Gastroesophageal sphincter (tissue), 4 donors: ENCODE measurements around the gene ANTXR2. TPM values are rescaled to one million over a fixed set of nuclear protein-coding genes. Genes with fewer than 3 reads are reported as not detected.
A peak's percentile ranks its signal among the peaks of the same experiment; 100 is the strongest.

Experiments
- ATAC-seq: fragments of 150-250 bp; one replicate; pipeline ENCODE4 v1.9.1; 2016; ENCODE audit warnings: mild to moderate bottlenecking, moderate library complexity
- H3K27ac ChIP-seq, 4 donors: fragments of 200-600 bp; sonication (generic) in 3 of 4; 1 replicate in 3 of 4; 2 replicates in 1 of 4; pipeline ENCODE4 v1.5.1; 2016 to 2019
- H3K27me3 ChIP-seq: fragments of 200-600 bp; sonication (generic); one replicate; pipeline ENCODE4 v1.5.1; 2019
- H3K36me3 ChIP-seq, 2 donors: fragments of 200-600 bp; sonication (generic); one replicate each; pipeline ENCODE4 v1.5.1; 2019; ENCODE audit warnings: control low read depth in 1 of 2
- H3K4me1 ChIP-seq, 3 donors: fragments of 200-600 bp; sonication (generic); 1 replicate in 2 of 3; 2 replicates in 1 of 3; pipeline ENCODE4 v1.5.1; 2016 to 2019; ENCODE audit warnings: control low read depth in 2 of 3
- H3K4me3 ChIP-seq, 2 donors: fragments of 200-600 bp; sonication (generic); one replicate each; pipeline ENCODE4 v1.5.1; 2019; ENCODE audit warnings: mild to moderate bottlenecking in 1 of 2, moderate library complexity in 1 of 2
- H3K9me3 ChIP-seq, 3 donors: fragments of 200-600 bp; sonication (generic); one replicate each; pipeline ENCODE4 v1.5.1; 2017 to 2019; ENCODE audit warnings: control low read depth in 2 of 3
- EP300 ChIP-seq: sonication (generic); formaldehyde crosslinking; IDR thresholded peaks from one replicate; pipeline ENCODE4 v1.6.1; 2017; ENCODE audit warnings: antibody characterized with exemption, mild to moderate bottlenecking
- POLR2A ChIP-seq, 2 donors: fragments of 450-650 bp; IDR thresholded peaks; one replicate each; pipeline ENCODE4 v1.6.1; 2017; ENCODE audit warnings: antibody characterized with exemption in 2 of 2, mild to moderate bottlenecking in 2 of 2, moderate library complexity in 1 of 2
- POLR2AphosphoS5 ChIP-seq: sonication (generic); formaldehyde crosslinking; IDR thresholded peaks from one replicate; pipeline ENCODE4 v1.6.1; 2017; ENCODE audit warnings: antibody characterized with exemption
- WGBS, 2 donors: methylation state at CpG; one replicate each; pipeline ENCODE4 v1.1.5; 2018; ENCODE audit warnings: low coverage in 1 of 2; 5-methylcytosine and 5-hydroxymethylcytosine counted together
- total RNA-seq, 4 donors: library from RNA; depleted of rRNA; stranded (reverse); fragments of >200 nt; gene quantifications; one replicate each; pipeline ENCODE4 v1.1.0, GENCODE V29; 2016
- TF ChIP-seq, protein P1 (sequence below), 4 experiments: fragments of 200-600 bp in 2 of 4; fragments of 450-650 bp in 2 of 4; sonication (generic) in 1 of 4; IDR thresholded peaks; one replicate each; pipeline ENCODE4 v1.5.1; 2017 to 2019; ENCODE audit warnings: antibody characterized with exemption in 4 of 4, mild to moderate bottlenecking in 2 of 4, moderate library complexity in 2 of 4

The ANTXR2 gene
- total RNA-seq, 4 donors from 2014 or later: 440 to 611 (median 501) TPM

DNA sequence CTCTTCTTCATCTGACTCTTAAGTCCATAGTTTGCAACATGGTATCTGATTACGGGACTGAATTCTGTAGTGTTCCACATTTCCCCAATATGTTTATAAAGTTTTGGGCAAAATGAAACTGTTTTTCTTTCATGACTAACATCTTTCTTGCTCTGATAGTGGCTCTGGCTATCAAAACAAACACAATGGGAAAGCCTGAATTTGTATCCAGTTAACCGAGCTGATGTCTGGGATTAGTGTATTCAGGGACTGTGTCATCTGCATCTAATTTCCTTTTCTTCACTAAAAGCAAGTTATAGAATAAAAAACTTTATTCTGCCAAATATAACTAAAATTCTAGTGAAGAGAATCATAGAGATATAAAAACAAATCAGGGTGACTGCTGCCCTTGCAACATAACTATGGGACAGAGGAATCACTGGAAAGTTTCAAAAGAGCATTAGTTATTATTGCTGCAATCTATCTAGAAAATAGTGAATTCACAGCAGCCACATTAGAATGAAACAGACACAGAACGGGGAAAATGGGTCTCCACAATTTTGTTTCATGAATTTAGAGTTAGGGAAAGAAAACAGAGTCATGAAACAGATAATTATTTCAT lies 61.3 kb downstream of the ANTXR2 start:
- H3K36me3 ChIP-seq: peaks cover 3 to 75% of the 10 kb centered on the region in 2 donors
- peak; percentile 15 for TF ChIP-seq POLR2AphosphoS5
- no peak for TF ChIP-seq POLR2A (IDR thresholded peaks at IDR 0.05)
- TF ChIP-seq, protein P1, sequence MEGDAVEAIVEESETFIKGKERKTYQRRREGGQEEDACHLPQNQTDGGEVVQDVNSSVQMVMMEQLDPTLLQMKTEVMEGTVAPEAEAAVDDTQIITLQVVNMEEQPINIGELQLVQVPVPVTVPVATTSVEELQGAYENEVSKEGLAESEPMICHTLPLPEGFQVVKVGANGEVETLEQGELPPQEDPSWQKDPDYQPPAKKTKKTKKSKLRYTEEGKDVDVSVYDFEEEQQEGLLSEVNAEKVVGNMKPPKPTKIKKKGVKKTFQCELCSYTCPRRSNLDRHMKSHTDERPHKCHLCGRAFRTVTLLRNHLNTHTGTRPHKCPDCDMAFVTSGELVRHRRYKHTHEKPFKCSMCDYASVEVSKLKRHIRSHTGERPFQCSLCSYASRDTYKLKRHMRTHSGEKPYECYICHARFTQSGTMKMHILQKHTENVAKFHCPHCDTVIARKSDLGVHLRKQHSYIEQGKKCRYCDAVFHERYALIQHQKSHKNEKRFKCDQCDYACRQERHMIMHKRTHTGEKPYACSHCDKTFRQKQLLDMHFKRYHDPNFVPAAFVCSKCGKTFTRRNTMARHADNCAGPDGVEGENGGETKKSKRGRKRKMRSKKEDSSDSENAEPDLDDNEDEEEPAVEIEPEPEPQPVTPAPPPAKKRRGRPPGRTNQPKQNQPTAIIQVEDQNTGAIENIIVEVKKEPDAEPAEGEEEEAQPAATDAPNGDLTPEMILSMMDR (IDR thresholded peaks at IDR 0.05): no peak
- no peak for TF ChIP-seq EP300
- peak; percentile 62 for ATAC-seq
- H3K9me3 ChIP-seq: no peaks in the 10 kb centered on the region
- H3K4me3 ChIP-seq: no peak overlapping the region
- H3K27ac ChIP-seq: peak overlapping the region; percentile 47 to 59 (median 52)
- no peaks in the 10 kb centered on the region for H3K27me3 ChIP-seq
- H3K4me1 ChIP-seq: peaks cover 0 to 79% (median 12%) of the 10 kb centered on the region in 3 donors
- 35 to 56% methylated on average over 3 of the region's 3 CpGs for WGBS, 2 donors

- no peak for ATAC-seq
- TF ChIP-seq, protein P1 (IDR thresholded peaks at IDR 0.05): no peak
- Histone ChIP-seq H3K4me1 (peaks cover 0 to 80% (median 6%) of the 10 kb centered on the region in 3 donors), H3K36me3 (peaks cover 3 to 82% of the 10 kb centered on the region in 2 donors), H3K27me3 (no peaks in the 10 kb centered on the region), H3K27ac (peak overlapping the region in 1 of 4 donors; percentile 22), H3K4me3 (no peak overlapping the region), H3K9me3 (no peaks in the 10 kb centered on the region)
Observed at GRCh38 chr4:80010316-80010715, 62.7 kb downstream of the ANTXR2 start.

GRCh38 chr4:80009806-80010205 lies 63.2 kb downstream of the ANTXR2 start:
- peaks cover 0 to 3% (median 0%) of the 10 kb centered on the region in 3 donors for H3K9me3 ChIP-seq
- no peaks in the 10 kb centered on the region for H3K27me3 ChIP-seq
- H3K27ac ChIP-seq: peak overlapping the region in 1 of 4 donors; percentile 22
- no peak overlapping the region for H3K4me3 ChIP-seq
- H3K36me3 ChIP-seq: peaks cover 0 to 82% of the 10 kb centered on the region in 2 donors
- peaks cover 0 to 75% (median 6%) of the 10 kb centered on the region in 3 donors for H3K4me1 ChIP-seq
- no peak for ATAC-seq
- TF ChIP-seq, protein P1 (IDR thresholded peaks at IDR 0.05): no peak
- TF ChIP-seq POLR2AphosphoS5 (no peak), EP300 (no peak), POLR2A (IDR thresholded peaks at IDR 0.05) (no peak)

DNA sequence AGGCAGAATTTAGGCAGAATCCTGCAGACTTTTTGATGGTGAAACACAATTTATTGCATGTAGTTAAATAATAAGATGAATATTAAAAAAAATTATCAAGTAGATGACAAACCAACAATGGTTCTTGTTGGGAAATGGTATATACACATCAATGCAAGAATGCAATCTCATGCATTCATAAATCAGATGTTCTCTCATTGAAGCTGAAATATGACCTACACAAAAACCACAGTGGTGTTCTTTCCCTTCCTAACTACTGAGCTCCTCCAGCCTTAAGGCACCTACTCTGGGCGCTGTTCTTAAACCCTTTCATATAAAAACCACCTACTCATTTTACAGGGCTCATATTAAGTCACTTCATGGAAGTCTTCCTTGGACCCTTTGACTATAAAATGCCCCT lies 64.1 kb downstream of the ANTXR2 start:
- Histone ChIP-seq H3K9me3 (peaks cover 0 to 11% (median 0%) of the 10 kb centered on the region in 3 donors), H3K4me3 (no peak overlapping the region), H3K36me3 (peaks cover 0 to 82% of the 10 kb centered on the region in 2 donors), H3K4me1 (peaks cover 0 to 69% (median 6%) of the 10 kb centered on the region in 3 donors), H3K27me3 (no peaks in the 10 kb centered on the region), H3K27ac (peak overlapping the region in 1 of 4 donors; percentile 12)
- TF ChIP-seq, protein P1 (IDR thresholded peaks at IDR 0.05): no peak
- WGBS, 2 donors: no CpG with 5 or more reads among the region's 1 CpG
- no peak for ATAC-seq

DNA sequence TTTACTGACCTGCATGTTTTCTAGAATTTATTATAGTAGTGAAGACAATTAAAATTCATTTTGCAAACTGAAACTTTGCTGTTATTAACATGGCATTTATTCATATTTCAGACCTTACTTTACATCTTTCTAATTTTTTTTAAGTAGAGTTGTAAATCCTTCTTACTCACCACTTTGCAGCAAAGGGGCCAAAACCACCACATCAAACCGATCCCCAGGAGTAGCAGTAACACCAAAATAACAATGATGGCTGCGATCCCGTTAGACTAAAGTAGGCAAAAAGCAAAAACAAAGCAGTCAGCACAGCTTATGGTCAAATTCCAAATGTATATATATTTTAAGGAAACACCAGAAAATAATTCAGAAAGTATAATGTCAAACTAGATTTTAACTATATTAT lies 64.7 kb downstream of the ANTXR2 start:
- TF ChIP-seq POLR2AphosphoS5: no peak
- ATAC-seq: no peak

More for the DNA sequence above, 64.7 kb downstream of the ANTXR2 start:
- no peak overlapping the region for H3K4me3 ChIP-seq
- WGBS, 2 donors: 86 to 95% methylated on average over 3 of the region's 3 CpGs
- peaks cover 0 to 82% of the 10 kb centered on the region in 2 donors for H3K36me3 ChIP-seq
- H3K27me3 ChIP-seq: no peaks in the 10 kb centered on the region
- peaks cover 0 to 63% (median 6%) of the 10 kb centered on the region in 3 donors for H3K4me1 ChIP-seq
- H3K27ac ChIP-seq: no peak overlapping the region
- peaks cover 0 to 13% (median 0%) of the 10 kb centered on the region in 3 donors for H3K9me3 ChIP-seq
